Dermis microvascular lymphatic vessel endothelial cell (primary cell): ENCODE measurements around the gene SH3RF3. TPM values are rescaled to one million over a fixed set of nuclear protein-coding genes. Genes with fewer than 3 reads are reported as not detected.

ENCODE experiments used
- DNase-seq, 2 donors: peaks; one replicate each; pipeline versions ENCODE4 v3.0.0 to v3.0.0-alpha.2; 2010; ENCODE audit warnings: low read depth in 2 of 2
- total RNA-seq: library from RNA; depleted of rRNA; stranded (reverse); fragments of >200 nt; gene quantifications from 2 replicates; pipeline ENCODE4 v1.2.1, GENCODE V29; 2014

The SH3RF3 gene
- total RNA-seq, 1 donor from 2014 or later: 4.5 TPM

GRCh38 chr2:109516445-109517117 is 387.6 kb downstream of the SH3RF3 start:
- peak; percentile 25 to 43 for DNase-seq

GRCh38 chr2:109517118-109517889 is 388.3 kb downstream of the SH3RF3 start:
- DNase-seq: no peak

- DNase-seq: no peak
Observed at GRCh38 chr2:109519513-109519912, 390.5 kb downstream of the SH3RF3 start.

- no peak for DNase-seq
Observed at GRCh38 chr2:109521233-109522062, 392.4 kb downstream of the SH3RF3 start.

DNA sequence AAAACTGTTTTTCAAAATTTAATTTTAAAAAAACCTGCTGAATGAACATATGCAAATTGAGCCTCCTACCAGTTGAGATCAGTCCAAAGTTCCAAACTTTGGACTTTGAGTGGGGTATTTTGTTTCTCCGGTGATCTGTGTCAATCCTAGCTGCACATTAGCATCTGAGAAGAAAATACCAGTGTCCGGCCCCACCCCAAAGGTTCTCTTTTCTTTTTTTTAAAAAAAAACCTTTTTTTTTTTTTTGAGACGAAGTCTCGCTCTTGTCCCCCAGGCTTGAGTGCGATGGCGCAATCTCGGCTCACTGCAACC is 393.0 kb downstream of the SH3RF3 start:
- no peak for DNase-seq

DNA sequence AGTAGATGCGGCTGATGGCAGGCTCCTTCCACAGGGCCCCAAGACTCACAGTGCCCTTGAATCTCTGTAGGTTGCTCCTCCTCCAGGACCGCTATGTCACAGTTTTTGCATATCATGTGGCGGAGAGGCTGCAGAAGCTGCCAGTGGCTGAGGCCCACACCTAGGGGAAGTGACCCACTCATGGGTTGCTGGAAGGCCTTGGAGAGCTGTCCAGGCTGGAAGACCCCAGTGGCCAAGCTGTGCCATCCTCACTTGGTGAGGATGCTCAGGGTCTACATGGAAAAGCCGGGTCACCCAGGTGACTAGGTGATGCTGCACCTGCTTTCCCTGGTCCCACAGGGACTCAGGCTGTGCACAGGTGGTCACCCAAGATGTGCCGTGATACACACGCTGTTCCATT is 394.1 kb downstream of the SH3RF3 start:
- DNase-seq: no peak

GRCh38 chr2:109523536-109524361 is 394.7 kb downstream of the SH3RF3 start:
- no peak for DNase-seq

GRCh38 chr2:109525836-109526235 is 396.8 kb downstream of the SH3RF3 start:
- DNase-seq: no peak

- no peak for DNase-seq
Observed at GRCh38 chr2:109526442-109526970, 397.5 kb downstream of the SH3RF3 start.

DNA sequence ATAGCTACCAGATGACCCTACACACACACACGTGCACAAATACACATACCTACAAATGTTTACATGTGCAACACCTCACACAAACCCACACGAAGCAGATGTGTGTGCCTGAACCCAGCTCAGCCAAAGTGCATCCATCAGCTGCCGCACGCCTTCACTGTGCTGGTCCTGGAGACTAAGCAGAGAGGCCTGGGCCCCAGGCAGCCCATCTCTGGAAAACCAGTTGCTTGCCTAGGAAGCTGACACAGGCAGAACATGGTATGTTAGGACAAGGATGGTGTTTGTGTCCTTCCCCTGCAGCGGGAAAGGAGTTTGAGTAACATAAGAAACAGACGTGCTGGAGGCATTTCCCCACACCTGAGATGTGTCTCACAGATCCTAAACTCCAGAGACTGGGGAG is 398.1 kb downstream of the SH3RF3 start:
- no peak for DNase-seq

DNA sequence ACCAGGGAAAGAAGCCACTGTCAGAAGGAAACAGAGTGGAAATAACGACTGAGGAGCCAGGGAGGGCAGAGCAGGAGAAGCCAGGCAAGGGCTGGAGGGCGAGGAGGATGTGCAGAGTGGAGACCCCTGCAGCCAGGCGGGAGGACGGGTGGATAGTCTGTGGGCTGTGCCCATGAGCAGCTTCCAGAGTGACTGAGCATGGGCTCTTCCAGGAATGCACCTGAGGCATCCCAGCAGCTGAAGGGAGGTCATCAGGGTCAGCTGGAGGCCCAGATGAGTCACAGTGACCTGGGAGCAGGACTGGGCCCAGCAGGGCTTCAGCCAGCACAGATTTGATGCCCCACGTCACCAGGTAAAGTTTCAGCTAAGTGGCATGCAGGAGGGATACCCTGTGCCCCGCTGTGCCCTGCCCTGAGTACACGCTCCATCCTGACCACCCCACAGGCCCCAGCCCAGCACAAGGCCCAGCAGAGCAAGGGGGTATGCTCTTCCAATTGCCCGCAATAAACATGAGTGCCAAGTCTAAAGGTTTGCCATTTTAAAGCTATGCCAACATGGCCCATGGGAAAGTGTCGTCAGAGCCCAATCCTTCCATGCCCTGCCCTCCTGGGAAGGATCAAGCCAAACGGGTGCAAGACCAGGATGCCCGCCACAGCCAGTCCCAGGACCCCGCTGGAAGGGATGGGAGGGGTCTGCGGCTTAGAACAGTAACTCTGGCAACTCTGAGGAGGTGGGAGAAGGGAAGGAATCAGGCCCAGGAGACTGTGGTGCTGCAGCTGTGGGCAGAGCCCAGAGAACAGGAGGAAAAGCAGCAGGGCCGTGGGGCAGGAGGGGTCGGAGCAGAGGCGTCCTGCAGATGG is 399.1 kb downstream of the SH3RF3 start:
- no peak for DNase-seq

DNA sequence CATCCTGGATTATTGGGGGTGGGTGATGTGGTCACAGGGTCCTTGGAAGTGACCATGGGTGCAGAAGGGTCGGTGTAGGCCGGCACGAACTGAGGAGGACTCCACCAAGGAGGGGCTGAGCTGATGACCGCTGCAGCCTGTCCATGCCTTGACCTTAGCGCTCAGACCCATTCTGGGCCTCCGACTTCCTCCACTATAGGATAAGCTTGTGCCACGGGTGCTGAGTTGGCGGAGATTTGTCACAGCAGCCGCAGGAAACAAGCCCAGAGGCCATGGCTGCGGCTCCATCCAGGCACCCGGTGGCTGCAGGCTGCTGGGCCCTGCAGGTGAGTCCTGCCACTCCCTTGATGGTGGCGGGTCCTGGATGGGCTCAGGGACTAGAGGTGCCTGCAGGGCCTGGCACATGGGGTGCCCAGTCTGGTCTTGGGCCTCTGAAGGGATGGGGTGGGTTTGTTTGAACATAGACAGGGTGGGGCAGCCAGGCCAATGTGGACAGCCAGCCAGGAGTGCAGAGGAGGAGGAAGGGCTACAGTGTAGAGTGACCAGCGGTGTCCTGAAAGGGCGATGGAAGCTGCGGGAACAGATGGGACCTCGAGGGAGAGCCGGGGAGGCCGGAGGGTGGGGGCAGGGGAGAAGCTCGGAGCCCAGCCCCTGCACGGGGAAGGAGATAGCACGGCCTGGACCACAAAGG is 400.0 kb downstream of the SH3RF3 start:
- DNase-seq: no peak

DNA sequence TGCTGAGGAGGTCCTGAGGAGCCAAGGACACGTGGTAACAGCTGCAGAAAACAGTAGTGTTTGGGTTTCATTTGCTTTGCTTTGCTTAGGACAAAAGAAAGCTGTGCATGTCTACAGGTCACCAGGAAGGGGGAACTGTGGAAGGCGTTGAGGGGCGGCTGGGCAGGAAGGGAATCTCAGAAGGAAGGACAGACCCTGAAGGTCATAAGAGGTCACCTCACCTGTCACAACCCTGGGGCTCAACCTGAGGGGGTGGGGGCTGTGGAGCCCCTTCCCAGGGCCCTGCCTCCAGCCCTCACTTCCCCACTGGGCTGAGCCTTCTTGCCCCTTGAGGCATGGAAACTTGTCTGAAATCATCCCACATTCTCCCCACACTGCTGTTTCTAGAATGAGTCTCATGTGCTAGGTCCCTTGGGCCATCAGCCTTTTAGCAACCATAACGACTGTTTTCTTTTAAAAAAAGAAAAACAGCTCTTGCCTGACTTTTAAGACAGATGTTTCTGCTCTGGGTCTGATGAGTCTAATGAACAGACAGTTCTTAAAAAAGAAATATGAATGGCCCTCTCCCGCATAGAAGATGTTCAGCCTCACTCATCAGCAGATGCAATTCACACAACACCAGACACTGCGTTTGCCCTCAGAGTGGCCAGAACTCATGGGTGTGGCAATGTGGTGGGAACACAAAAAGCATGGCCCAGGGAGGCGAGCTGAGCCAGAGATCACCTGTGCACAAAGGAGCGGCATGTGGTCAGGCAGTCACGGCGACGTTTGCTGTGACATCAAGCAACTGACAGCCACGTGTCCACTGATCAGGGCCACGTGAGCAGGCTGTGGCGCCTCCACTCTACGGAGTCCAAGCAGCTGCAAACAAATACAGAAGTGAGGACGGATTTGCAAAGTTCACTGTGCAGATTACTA is 400.8 kb downstream of the SH3RF3 start:
- DNase-seq: no peak

DNA sequence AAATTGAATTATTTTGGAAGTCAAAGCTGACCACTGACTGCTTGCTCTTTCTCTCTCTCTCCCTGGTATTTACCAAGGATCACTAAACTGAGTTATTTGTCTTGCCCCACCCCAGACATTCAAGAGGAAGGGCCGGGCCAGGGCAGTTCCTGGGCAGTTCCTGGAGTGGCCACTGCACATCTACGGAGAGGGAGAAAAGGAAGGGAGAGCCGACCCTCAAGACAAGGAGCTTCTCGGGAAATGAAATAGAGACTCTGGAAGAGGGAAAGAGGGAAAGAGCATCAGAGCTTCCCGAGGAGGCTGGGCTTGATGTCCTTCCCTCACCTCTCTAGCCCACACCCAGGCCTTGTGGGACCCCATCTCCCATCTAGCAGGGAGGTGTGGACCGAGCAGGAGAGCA is 401.7 kb downstream of the SH3RF3 start:
- no peak for DNase-seq

- DNase-seq: no peak
Observed at GRCh38 chr2:109531221-109531620, 402.2 kb downstream of the SH3RF3 start.

GRCh38 chr2:109531896-109532727 is 403.1 kb downstream of the SH3RF3 start:
- no peak for DNase-seq

DNA sequence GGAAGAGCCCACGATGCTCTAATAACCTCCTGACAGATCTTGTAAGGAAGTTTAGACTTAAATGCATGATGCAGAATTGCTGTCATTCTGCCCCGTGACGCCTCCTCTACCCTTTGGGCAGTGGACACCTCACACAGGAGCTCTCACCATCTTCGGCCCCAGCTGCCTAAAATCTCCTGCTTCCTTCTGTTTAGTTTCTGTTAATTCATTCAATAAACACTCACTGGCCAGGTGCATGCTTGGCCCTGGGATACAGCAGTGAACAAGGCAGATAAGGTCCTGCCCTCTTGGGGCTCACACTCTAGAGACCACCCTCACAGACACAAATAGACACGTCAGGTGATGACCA is 403.7 kb downstream of the SH3RF3 start:
- no peak for DNase-seq

- no peak for DNase-seq
Observed at GRCh38 chr2:109533823-109534222, 404.8 kb downstream of the SH3RF3 start.
